Smooth muscle cell of the coronary artery (primary cell): ENCODE data around the gene AFMID. TPM values are rescaled to one million over a fixed set of nuclear protein-coding genes. Genes with fewer than 3 reads are reported as not detected.

Source experiments
- total RNA-seq: library from RNA; depleted of rRNA; stranded (reverse); fragments of >200 nt; gene quantifications from 2 replicates; pipeline ENCODE4 v1.2.3, GENCODE V29; 2014; ENCODE audit warnings: low replicate concordance

AFMID gene, protein sequence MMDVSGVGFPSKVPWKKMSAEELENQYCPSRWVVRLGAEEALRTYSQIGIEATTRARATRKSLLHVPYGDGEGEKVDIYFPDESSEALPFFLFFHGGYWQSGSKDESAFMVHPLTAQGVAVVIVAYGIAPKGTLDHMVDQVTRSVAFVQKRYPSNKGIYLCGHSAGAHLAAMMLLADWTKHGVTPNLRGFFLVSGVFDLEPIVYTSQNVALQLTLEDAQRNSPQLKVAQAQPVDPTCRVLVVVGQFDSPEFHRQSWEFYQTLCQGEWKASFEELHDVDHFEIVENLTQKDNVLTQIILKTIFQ
- total RNA-seq: 27.7 and 41.7 TPM in 2 replicates

DNA sequence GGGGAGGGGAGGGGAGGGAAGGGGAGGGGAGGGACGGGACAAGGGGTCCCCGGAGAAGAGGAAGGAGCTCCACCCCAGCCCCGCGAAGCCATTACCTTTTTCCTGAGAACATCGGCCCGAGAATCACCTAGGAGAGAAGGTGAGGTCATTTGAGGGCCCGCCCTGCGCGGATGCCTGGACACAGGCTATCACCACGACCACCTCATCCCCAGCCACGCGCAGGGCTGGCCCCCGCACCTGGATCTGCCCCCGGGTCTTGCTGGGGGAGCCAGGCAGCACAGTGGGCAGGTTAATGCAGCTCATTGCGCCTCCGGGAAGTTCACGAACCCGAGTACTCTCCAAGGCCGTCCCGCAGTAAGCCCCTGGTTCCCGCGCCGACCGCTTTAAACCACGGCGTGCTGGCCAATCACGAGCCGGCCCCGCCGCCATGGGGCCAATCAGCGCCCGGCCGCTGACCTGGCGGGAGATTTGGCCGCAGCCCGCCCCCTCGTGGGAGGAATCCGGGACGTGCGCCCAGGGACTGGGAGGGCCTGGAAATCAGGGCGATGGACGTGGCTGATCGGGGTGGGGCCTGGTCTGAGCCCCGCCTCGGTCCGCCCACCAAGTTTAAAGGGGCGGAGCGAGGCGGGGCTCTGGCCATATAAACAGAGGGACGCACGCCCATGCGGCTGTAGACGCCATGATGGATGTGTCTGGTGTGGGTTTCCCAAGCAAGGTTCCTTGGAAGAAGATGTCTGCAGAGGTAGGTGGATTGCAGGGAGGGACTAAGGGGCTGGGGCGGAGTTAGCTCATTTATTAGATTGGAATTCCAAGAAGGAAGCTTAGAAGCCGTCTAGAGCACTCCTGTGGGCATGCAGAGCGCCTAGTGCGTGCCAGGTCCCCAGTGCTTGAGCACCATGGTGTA is at the start of gene AFMID, which contains the start of gene TK1:
AFMID (plus strand) TSS at position 671 of the 904 bp plus-strand sequence; CDS start at position 680, 9 bp downstream.
TK1 (minus strand) TSS at position 361 of the 904 bp plus-strand sequence; CDS start at position 303, 58 bp downstream.

DNA sequence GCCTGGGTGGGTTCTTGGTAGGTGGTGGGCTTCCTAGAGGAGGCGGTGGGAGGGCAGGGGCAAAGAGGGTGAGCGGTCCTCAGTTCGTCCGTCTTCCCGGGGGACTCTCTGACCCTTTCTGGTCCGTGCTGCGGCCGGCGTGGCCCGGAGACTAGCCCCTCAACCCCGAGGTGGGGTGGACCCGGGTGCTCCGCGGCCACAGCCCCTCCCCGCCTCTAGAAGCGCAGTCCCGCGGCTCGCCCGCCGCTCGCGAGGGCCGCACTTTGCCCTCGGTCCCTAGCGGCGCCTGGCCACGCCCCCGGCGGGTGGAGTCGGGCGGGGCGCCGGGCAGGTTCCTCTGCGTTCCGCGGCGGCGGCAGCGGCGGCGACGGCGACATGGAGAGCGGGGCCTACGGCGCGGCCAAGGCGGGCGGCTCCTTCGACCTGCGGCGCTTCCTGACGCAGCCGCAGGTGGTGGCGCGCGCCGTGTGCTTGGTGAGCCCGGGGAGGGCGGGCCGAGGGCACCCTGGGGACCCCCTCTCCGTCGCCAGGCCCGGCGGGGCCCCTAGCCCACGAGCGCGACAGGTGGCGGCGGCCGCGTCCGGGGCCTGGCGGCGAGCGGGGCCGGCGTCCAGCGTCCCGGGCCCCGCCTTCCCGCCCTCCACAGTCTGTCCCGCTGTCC is 18.8 kb upstream of the AFMID start, which contains the start of gene SYNGR2:
SYNGR2 (plus strand) TSS at position 340 of the 661 bp plus-strand sequence; CDS start at position 376, 36 bp downstream.

DNA sequence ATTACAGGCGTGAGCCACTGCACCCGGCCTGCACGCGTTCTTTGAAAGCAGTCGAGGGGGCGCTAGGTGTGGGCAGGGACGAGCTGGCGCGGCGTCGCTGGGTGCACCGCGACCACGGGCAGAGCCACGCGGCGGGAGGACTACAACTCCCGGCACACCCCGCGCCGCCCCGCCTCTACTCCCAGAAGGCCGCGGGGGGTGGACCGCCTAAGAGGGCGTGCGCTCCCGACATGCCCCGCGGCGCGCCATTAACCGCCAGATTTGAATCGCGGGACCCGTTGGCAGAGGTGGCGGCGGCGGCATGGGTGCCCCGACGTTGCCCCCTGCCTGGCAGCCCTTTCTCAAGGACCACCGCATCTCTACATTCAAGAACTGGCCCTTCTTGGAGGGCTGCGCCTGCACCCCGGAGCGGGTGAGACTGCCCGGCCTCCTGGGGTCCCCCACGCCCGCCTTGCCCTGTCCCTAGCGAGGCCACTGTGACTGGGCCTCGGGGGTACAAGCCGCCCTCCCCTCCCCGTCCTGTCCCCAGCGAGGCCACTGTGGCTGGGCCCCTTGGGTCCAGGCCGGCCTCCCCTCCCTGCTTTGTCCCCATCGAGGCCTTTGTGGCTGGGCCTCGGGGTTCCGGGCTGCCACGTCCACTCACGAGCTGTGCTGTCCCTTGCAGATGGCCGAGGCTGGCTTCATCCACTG is 27.0 kb downstream of the AFMID start, which contains the start of gene BIRC5:
BIRC5 (plus strand) TSS at position 238 of the 690 bp plus-strand sequence; CDS start at position 302, 64 bp downstream.

DNA sequence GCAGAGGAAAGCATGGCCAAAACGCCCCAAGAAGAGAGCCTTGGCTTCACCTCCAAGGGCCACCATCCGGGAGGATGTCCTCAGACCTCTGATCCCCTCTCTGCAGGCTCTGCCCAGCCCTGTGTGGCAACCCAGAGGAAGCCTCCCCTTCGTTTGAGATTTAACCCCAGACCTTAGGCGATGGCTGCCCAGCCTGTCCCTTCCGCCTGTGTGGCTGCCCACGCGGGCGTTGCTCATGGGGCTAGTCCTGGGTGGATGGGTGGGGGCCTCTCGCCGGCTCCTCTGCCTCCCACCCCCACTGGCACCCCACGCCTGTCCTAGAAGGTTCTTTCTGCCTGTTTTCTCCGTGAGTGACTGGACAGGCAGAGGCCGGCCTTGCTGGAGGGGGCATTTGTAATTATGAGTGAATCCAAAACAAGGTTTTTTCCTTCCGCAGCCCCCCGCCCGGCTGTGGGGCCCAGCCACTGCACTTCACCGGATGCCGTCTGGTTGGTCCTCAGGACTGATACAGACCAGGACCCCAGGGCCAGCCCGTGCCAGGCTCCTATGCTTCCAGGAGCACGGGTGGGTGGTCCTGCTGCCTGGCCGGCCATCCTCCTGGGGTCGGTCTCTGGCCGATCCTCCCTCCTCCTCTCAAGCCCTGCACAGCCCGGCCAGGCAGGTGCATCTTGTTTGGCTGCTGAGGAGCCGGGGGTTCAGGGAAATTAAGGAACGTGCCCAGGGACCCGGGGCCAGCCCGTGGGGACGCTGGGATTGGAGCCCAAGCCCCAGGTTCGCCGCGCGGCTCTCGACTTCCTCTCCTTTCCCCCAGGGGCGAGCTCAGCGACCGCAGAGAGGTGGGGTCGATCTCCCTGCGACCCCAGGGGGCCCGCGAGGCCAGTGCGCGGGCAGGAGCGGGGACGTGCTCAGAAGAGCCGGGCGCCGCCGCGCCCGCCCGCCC is 44.1 kb downstream of the AFMID start, which contains the start of gene TMEM235:
TMEM235 (plus strand) TSS at position 636 of the 940 bp plus-strand sequence. CDS start 393 bp downstream, outside the sequence.

Other genes with a start within 250 kb of the AFMID start
- 3.9 and 5.3 TPM in 2 replicates for gene TNRC6C, start 228.7 kb upstream of the AFMID start, total RNA-seq
- gene TMC6, start 58.6 kb upstream of the AFMID start, total RNA-seq: 0.47 and 1.4 TPM in 2 replicates
- not detected in 2 replicates for gene TMC8, start 56.6 kb upstream of the AFMID start, total RNA-seq
- not detected in 2 replicates for gene C17orf99, start 41.0 kb upstream of the AFMID start, total RNA-seq
- gene SYNGR2, start 18.8 kb upstream of the AFMID start, total RNA-seq: 11.0 and 23.5 TPM in 2 replicates
- gene TK1, start 310 bp upstream of the AFMID start, total RNA-seq: 1.5 and 43.4 TPM in 2 replicates
- 2.7 and 28.2 TPM in 2 replicates for gene BIRC5, start 26.9 kb downstream of the AFMID start, total RNA-seq
- not detected in 2 replicates for gene TMEM235, start 44.3 kb downstream of the AFMID start, total RNA-seq
- 37.6 and 61.4 TPM in 2 replicates for gene SOCS3, start 172.7 kb downstream of the AFMID start, total RNA-seq
- gene PGS1, start 191.3 kb downstream of the AFMID start, total RNA-seq: 19.6 and 43.5 TPM in 2 replicates